ENCODE data around the gene PTGDR. TPM values are rescaled to one million over a fixed set of nuclear protein-coding genes. Genes with fewer than 3 reads are reported as not detected.

The PTGDR gene
- polyA plus RNA-seq, 1 of the 3 experiments (the other 2 are of a cell fraction), result not detected

- no peak overlapping the region for H3K4me3 ChIP-seq (ENCODE audit: low read depth in 2 of 2, low read length in 1 of 2)
- no peaks in the 10 kb centered on the region for H3K9me3 ChIP-seq
- H3K9ac ChIP-seq, result no peak overlapping the region
- POLR2A ChIA-PET, result no interaction called here
- H3K4me2 ChIP-seq, result no peak overlapping the region
- peaks cover 5% of the 10 kb centered on the region for H3F3A ChIP-seq (replicated peaks; ENCODE audit: insufficient read depth)
- CTCF ChIA-PET, result interaction anchor here (0.9 to 1.0 kb wide), 2 partner anchors 11 to 25 kb away, joined by 3 read pairs; no protein-coding TSS in a partner anchor
- H2AFZ ChIP-seq (ENCODE audit: low read depth), result no peak overlapping the region
- no peaks in the 10 kb centered on the region for H3K36me3 ChIP-seq (replicated peaks in 1 of 2; ENCODE audit: control insufficient read depth in 1 of 2, insufficient read depth in 2 of 2, low read length in 1 of 2)
- no peak for TF ChIP-seq USF1 (IDR thresholded peaks at IDR 0.05; ENCODE audit: borderline replicate concordance, low read depth)
- TF ChIP-seq ELF1 (IDR thresholded peaks at IDR 0.05), result no peak
- no peak for TF ChIP-seq FOSL2 (IDR thresholded peaks at IDR 0.05; ENCODE audit: borderline replicate concordance, low read depth)
- no peak for TF ChIP-seq REST (IDR thresholded peaks at IDR 0.05; ENCODE audit: low read depth, low read length)
- H4K20me1 ChIP-seq (ENCODE audit: insufficient read depth), result no peaks in the 10 kb centered on the region
- DNase-seq, result no peak
- H3K9me2 ChIP-seq, result no peaks in the 10 kb centered on the region
- no peak overlapping the region; a peak in 1 of 4 replicates for H3K27ac ChIP-seq (ENCODE audit: low read depth in 2 of 2, low read length in 1 of 2)
- no peaks in the 10 kb centered on the region for H3K79me2 ChIP-seq (ENCODE audit: insufficient read depth)
- no peaks in the 10 kb centered on the region for H3K27me3 ChIP-seq (ENCODE audit: insufficient read depth)
- peaks cover 7 to 8% of the 10 kb centered on the region in 2 experiments; a peak in 2 of 4 replicates for H3K4me1 ChIP-seq (ENCODE audit: control insufficient read depth in 1 of 2, insufficient read depth in 2 of 2, low read depth in 1 of 2, low read length in 1 of 2)
- 95% methylated on average over 3 of the region's 3 CpGs for WGBS (ENCODE audit: low lambda C conversion rate)
These were observed 58.1 kb downstream of the PTGDR start for GRCh38 chr14:52325630-52326029.

Other genes starting within 250 kb of the PTGDR start
- 15.9 and 22.7 TPM in 2 replicates for gene NID2, start 198.6 kb upstream of the PTGDR start, polyA plus RNA-seq (2012; rRNA removed)
- gene PTGER2, start 46.6 kb downstream of the PTGDR start, polyA plus RNA-seq (2012; rRNA removed), result 0.67 and 1.0 TPM in 2 replicates

All from SK-N-SH (cell line).